B cell (primary cell): ENCODE results near the gene COMMD4. TPM values are rescaled to one million over a fixed set of nuclear protein-coding genes. Genes with fewer than 3 reads are reported as not detected.

Experiments used
- ATAC-seq: fragments of 200-7000 bp; cut with Tn5 transposase; one replicate; pipeline ENCODE4 v1.10.0; 2021; ENCODE audit warnings: low read depth, mild to moderate bottlenecking, moderate number of reproducible peaks, moderate library complexity
- CTCF ChIA-PET: fragments of 350-600 bp; sonication (Branson Sonifier 250); formaldehyde crosslinking; loops from one replicate; lab custom pipeline; 2021; ENCODE audit warnings: antibody characterized with exemption, inconsistent platforms; lab: Charles Lee
- POLR2A ChIA-PET: fragments of 350-600 bp; sonication (Branson Sonifier 250); formaldehyde crosslinking; loops from one replicate; lab custom pipeline; 2021; ENCODE audit warnings: antibody characterized with exemption; lab: Charles Lee
- DNase-seq: peaks from one replicate; pipeline ENCODE4 v3.0.0; 2013
- H2AFZ ChIP-seq: 2 replicates; pipeline ENCODE4 v1.6.1; 2012; ENCODE audit warnings: mild to moderate bottlenecking, low read depth, low read length; ENCODE audit not compliant: insufficient read depth, poor library complexity, severe bottlenecking
- H3K27ac ChIP-seq, 2 donors: 1 replicate in 1 of 2; 2 replicates in 1 of 2; pipeline ENCODE4 v1.5.1; 2012 to 2013; ENCODE audit warnings: low read length in 2 of 2, mild to moderate bottlenecking in 2 of 2, moderate library complexity in 1 of 2
- H3K27me3 ChIP-seq, 4 experiments: fragments of 200-600 bp in 1 of 4; sonication (generic) in 1 of 4; replicated peaks in 1 of 4; 1 replicate in 2 of 4; 2 replicates in 2 of 4; pipeline versions ENCODE4 v1.6.1 to v1.7.0; 2013 to 2016; ENCODE audit warnings: low read length in 3 of 4, mild to moderate bottlenecking in 2 of 4, mixed read lengths in 1 of 4, moderate library complexity in 1 of 4; ENCODE audit not compliant: insufficient read depth in 4 of 4, control insufficient read depth in 3 of 4; ENCODE audit errors: control extremely low read depth in 1 of 4
- H3K36me3 ChIP-seq, 2 experiments: replicated peaks in 1 of 2; 1 replicate in 1 of 2; 2 replicates in 1 of 2; pipeline versions ENCODE4 v1.6.1 to v1.7.1; 2013; ENCODE audit warnings: low read length in 1 of 2; ENCODE audit not compliant: insufficient read depth in 2 of 2, control insufficient read depth in 1 of 2; ENCODE audit errors: control extremely low read depth in 1 of 2, extremely low read depth in 1 of 2
- H3K4me1 ChIP-seq, 2 donors: fragments of 200-600 bp in 1 of 2; sonication (generic) in 1 of 2; 1 replicate in 1 of 2; 2 replicates in 1 of 2; pipeline versions ENCODE4 v1.5.1 to v1.6.1; 2013 to 2017; ENCODE audit warnings: low read length in 2 of 2; ENCODE audit not compliant: control insufficient read depth in 2 of 2, insufficient read depth in 2 of 2
- H3K4me2 ChIP-seq: replicated peaks from 2 replicates; pipeline ENCODE3; 2012; ENCODE audit warnings: mild to moderate bottlenecking, low read depth, low read length; ENCODE audit not compliant: poor library complexity, severe bottlenecking
- H3K4me3 ChIP-seq, 5 experiments: fragments of 200-600 bp in 1 of 5; sonication (generic) in 1 of 5; 1 replicate in 3 of 5; 2 replicates in 2 of 5; pipeline versions ENCODE4 v1.5.1 to v1.7.0; 2011 to 2016; ENCODE audit warnings: low read length in 4 of 5, mild to moderate bottlenecking in 4 of 5, low read depth in 2 of 5, control low read depth in 1 of 5, moderate library complexity in 1 of 5; ENCODE audit not compliant: insufficient read depth in 1 of 5; ENCODE audit errors: control extremely low read depth in 1 of 5, extremely low read depth in 1 of 5
- H3K79me2 ChIP-seq: fragments of 200-600 bp; sonication (generic); one replicate; pipeline ENCODE4 v1.6.0; 2016; ENCODE audit warnings: low read length; ENCODE audit not compliant: control insufficient read depth, insufficient read depth
- H3K9ac ChIP-seq: fragments of 200-600 bp; sonication (generic); 2 replicates; pipeline ENCODE4 v1.6.1; 2017; ENCODE audit warnings: mild to moderate bottlenecking, low read length, moderate library complexity
- H3K9me3 ChIP-seq, 3 donors: one replicate each; pipeline versions ENCODE4 v1.6.1 to v1.7.1; 2013; ENCODE audit warnings: low read length in 2 of 3; ENCODE audit not compliant: control insufficient read depth in 2 of 3, insufficient read depth in 1 of 3; ENCODE audit errors: control extremely low read depth in 1 of 3
- H4K20me1 ChIP-seq: 2 replicates; pipeline ENCODE4 v1.6.0; 2012; ENCODE audit warnings: mild to moderate bottlenecking, low read length; ENCODE audit not compliant: insufficient read depth, control insufficient read depth, poor library complexity, severe bottlenecking
- H3K27ac Mint-ChIP-seq: one replicate; pipeline ENCODE4 v1.8.0; 2021; ENCODE audit warnings: mixed read lengths
- H3K27me3 Mint-ChIP-seq: one replicate; pipeline ENCODE4 v1.8.0; 2021; ENCODE audit warnings: mixed read lengths
- H3K4me1 Mint-ChIP-seq: one replicate; pipeline ENCODE4 v1.8.0; 2021; ENCODE audit warnings: mixed read lengths
- H3K4me3 Mint-ChIP-seq: one replicate; pipeline ENCODE4 v1.8.0; 2021; ENCODE audit warnings: mixed read lengths
- H3K9me3 Mint-ChIP-seq: one replicate; pipeline ENCODE4 v1.8.0; 2022; ENCODE audit warnings: mixed read lengths; ENCODE audit not compliant: insufficient read depth
- CTCF ChIP-seq: fragments of 200-600 bp; IDR thresholded peaks from one replicate; pipeline ENCODE4 v1.8.0; 2022; ENCODE audit warnings: antibody characterized with exemption, mild to moderate bottlenecking
- EZH2 ChIP-seq: IDR thresholded peaks from 2 replicates; pipeline ENCODE4 v1.6.1; 2012; ENCODE audit warnings: borderline replicate concordance, low read depth, mild to moderate bottlenecking, moderate library complexity, low read length; ENCODE audit not compliant: insufficient read depth, poor library complexity, severe bottlenecking
- WGBS: methylation state at CpG from one replicate; pipeline ENCODE4 v1.1.5; 2013; ENCODE audit warnings: missing lambda C conversion rate; ENCODE audit not compliant: insufficient coverage; 5-methylcytosine and 5-hydroxymethylcytosine counted together
- intact Hi-C: fragments of 100-400 bp; cut with micrococcal nuclease; formaldehyde crosslinking; loops from one replicate; pipeline ENCODE4 v1.10.0; 2022
- polyA plus RNA-seq: library from polyadenylated mRNA; depleted of rRNA; stranded (reverse); fragments of >200 nt; gene quantifications from 2 replicates; pipeline ENCODE4 v1.2.3, GENCODE V29; 2012
- total RNA-seq, 2 donors: library from RNA; stranded (reverse); fragments of 120-200 nt in 1 of 2; gene quantifications; 1 replicate in 1 of 2; 2 replicates in 1 of 2; pipeline versions ENCODE4 v1.2.3 to v1.2.4, GENCODE V29; 2013 to 2022

COMMD4 gene
- total and polyA plus RNA-seq, 2 donors (not counting 1 experiment from before 2014, with no cell fraction given) = 57.9 to 63.5 TPM

DNA sequence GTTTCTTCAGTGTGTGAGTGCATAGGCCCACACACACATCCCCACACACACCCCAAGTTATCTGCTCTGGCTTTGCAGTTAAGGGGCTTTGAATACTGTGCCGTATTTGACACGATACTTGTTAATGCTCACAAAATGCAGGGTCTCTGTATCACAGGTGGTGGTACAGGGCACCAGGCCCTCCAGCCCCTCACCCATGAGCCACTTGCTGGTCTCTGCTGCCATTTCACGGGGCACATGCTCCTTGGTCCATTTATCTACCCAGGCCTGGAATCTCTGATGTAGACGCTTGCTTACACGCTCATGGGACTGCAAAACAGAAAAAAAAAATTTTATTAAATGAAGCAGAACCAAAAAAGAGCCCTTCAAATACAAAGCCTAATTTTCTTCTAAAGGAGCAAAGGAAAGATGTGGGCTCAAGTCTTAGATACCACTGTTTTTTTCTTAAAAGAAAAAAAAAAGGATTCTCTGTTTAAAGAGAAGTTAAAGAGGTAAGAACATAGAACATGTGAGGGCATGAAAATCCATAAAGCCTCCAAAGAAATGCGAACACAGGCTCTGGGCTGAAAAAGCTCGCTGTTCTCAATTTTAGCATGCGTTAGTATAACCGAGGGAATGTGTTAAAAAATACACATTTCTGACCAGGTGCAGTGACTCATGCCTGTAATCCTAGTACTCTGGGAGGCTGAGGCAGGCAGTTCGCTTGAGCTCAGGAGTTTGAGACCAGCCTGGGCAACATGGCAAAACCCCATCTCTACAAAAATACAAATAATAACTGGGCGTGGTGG, 36.2 kb downstream of the COMMD4 start:
- Mint-ChIP-seq H3K4me3 (no peak overlapping the region), H3K4me1 (peaks cover 25% of the 10 kb centered on the region), H3K27ac (no peak overlapping the region), H3K27me3 (no peaks in the 10 kb centered on the region), H3K9me3 (no peaks in the 10 kb centered on the region)
- H3K9me3 ChIP-seq = no peaks in the 10 kb centered on the region
- WGBS = 97% methylated on average over 6 of the region's 11 CpGs
- no peak overlapping the region for H3K27ac ChIP-seq
- intact Hi-C loops = no loop called here
- H3K79me2 ChIP-seq = peaks cover 4% of the 10 kb centered on the region
- H2AFZ ChIP-seq = no peak overlapping the region
- peaks cover 13 to 19% of the 10 kb centered on the region in 2 donors for H3K4me1 ChIP-seq
- no peak for DNase-seq
- POLR2A ChIA-PET = no interaction called here
- peaks cover 11% of the 10 kb centered on the region for H4K20me1 ChIP-seq
- CTCF ChIA-PET = interaction anchor here (0.7 kb wide), 1 partner anchor 78 kb away, joined by 3 read pairs; no protein-coding TSS in a partner anchor
- no peak overlapping the region for H3K4me3 ChIP-seq
- H3K36me3 ChIP-seq = peaks cover 2 to 46% of the 10 kb centered on the region in 2 experiments
- TF ChIP-seq CTCF = no peak
- TF ChIP-seq EZH2 = no peak
- H3K9ac ChIP-seq = no peak overlapping the region
- no peak for ATAC-seq
- H3K27me3 ChIP-seq = no peaks in the 10 kb centered on the region
- H3K4me2 ChIP-seq = no peak overlapping the region

GRCh38 chr15:75380773-75381172, 44.9 kb downstream of the COMMD4 start:
- CTCF ChIA-PET = interaction anchor here (0.7 to 5.3 kb wide), 3 partner anchors 12 to 523 kb away, joined by 3 to 25 read pairs (median 3); partner anchors contain the start of gene MAN2C1
- H4K20me1 ChIP-seq = no peaks in the 10 kb centered on the region
- no peak overlapping the region for H2AFZ ChIP-seq
- H3K4me1 ChIP-seq = peaks cover 23 to 25% of the 10 kb centered on the region in 2 donors
- H3K4me1 Mint-ChIP-seq = peaks cover 29% of the 10 kb centered on the region
- H3K9me3 ChIP-seq = no peaks in the 10 kb centered on the region
- H3K9ac ChIP-seq = no peak overlapping the region
- WGBS = no CpG with 5 or more reads among the region's 4 CpGs
- H3K36me3 ChIP-seq = peaks cover 5 to 63% of the 10 kb centered on the region in 2 experiments
- no peaks in the 10 kb centered on the region for H3K27me3 Mint-ChIP-seq
- DNase-seq (peak; percentile 44), ATAC-seq (peak; percentile 39)
- peak overlapping the region; percentile 3 for H3K4me2 ChIP-seq
- H3K79me2 ChIP-seq = peaks cover 7% of the 10 kb centered on the region
- peak overlapping the region; percentile 54 for H3K27ac Mint-ChIP-seq
- no peak overlapping the region for H3K4me3 ChIP-seq
- no peaks in the 10 kb centered on the region for H3K9me3 Mint-ChIP-seq
- TF ChIP-seq CTCF (no peak), EZH2 (no peak)
- peak overlapping the region; percentile 12 for H3K4me3 Mint-ChIP-seq
- POLR2A ChIA-PET = interaction anchor here (0.5 to 1.2 kb wide), 5 partner anchors 13 to 339 kb away, joined by 3 to 13 read pairs (median 4); partner anchors contain the start of gene SIN3A
- H3K27ac ChIP-seq = peak overlapping the region in 1 of 2 donors; percentile 35
- no peaks in the 10 kb centered on the region for H3K27me3 ChIP-seq
- intact Hi-C loops = no loop called here
